HT-29 (cell line): ENCODE results near the gene PTPRJ. TPM values are rescaled to one million over a fixed set of nuclear protein-coding genes. Genes with fewer than 3 reads are reported as not detected.
"Not testable (repeated sequence)": the region's sequence is repeated elsewhere in the genome, so short reads cannot be mapped to it uniquely, and the experiment has no call there.

Source experiments
- DNase-seq: peaks from one replicate; pipeline ENCODE4 v3.0.0-alpha.2; 2015; ENCODE audit warnings: low spot score
- total RNA-seq: library from RNA; depleted of rRNA; stranded (reverse); fragments of >200 nt; shearing (Covaris generic); gene quantifications from 2 replicates; pipeline ENCODE4 v1.2.3, GENCODE V29; 2014

Gene PTPRJ
- total RNA-seq, 1 experiment from 2014 or later = 11.6 TPM

DNA sequence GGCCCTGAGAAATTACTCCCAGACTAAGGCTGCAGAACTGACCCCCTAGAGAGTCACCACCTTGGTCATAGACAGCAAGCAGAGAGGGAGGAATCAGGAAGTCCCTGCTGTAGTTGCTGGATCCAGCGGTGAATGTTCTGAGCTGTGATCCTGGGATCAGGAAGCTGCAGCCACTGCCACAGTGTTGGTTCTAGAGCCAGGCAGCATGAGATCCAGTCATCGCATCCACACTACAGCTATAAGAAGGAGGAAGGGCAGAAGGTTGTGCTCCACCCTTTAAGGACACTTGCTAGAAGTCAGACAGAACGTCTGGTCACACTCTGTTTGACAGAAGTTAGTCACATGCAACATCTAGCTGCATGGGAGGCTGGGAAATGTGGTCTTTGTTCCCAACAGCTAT lies 131.5 kb downstream of the PTPRJ start:
- DNase-seq = no peak

DNA sequence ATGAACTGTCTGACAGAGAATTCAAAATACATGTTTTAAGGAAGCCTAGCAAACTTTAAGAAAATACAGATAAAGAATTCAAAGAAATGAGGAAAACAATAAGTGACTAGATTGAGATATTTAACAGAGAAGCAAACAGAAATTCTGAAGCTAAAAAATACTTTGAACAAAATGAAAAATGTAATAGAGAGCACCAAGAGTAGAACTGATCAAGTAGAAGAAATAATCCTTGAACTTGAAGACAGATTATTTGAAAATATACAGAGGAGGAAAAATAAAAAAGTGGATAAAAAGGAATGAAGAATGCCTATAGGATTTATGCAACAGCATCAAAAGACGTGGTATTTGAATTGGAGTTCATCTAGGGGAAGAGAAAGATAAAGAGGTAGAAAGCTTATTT lies 134.4 kb downstream of the PTPRJ start:
- no peak for DNase-seq

DNA sequence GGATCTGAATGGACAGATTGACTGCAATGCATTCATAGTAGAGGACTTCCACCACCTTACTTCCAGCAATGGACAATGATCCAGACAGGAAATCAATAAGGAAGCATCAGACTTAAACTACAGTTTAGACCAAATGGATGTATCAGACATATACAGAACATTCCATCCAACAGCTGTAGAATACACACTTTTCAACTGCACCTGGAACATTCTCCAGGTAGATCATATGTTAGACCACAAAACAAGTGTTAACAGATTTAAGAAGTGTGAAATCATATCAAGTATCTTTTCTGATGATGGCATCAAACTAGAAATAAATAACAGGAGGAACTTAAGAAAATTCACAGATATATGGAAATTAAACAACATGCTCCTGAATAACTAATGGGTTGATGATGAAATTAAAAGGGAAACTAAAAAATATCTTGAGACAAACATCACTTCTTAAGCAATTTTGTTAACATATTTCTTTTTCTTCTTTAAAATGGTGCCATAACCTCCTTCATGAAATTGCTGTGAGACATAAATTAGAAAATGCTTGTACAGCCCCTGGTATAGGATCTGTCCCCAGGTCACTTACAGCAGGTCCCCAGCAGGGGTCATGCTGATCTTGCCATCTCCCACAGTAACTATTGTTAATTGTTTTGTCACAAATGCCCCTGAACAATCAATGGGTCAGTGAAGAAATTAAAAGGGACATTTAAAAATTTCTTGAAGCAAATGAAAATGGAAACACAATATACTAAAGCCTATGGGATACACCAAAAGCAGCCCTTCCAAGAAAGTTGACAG lies 136.3 kb downstream of the PTPRJ start:
- DNase-seq = peak; percentile 45

DNA sequence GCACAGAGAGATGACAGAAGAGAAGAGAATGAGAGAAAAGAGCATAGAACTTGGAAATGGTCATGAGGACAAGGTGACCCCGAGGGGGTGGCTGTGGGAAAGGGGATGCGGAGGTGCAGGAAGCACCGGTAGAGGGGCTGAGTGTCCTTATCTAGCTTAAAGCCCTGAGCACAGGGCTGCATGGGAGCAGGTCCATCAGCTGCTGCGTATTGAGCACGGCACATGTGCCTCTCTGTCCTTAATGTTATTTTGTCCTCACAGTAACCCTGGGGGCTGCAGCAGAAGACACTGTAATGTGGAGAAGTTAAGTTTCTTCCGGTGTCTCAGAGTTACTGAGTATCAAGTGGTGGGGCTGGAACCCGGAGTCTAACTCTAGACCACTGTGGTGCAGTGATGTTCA lies 141.9 kb downstream of the PTPRJ start:
- DNase-seq = no peak

DNA sequence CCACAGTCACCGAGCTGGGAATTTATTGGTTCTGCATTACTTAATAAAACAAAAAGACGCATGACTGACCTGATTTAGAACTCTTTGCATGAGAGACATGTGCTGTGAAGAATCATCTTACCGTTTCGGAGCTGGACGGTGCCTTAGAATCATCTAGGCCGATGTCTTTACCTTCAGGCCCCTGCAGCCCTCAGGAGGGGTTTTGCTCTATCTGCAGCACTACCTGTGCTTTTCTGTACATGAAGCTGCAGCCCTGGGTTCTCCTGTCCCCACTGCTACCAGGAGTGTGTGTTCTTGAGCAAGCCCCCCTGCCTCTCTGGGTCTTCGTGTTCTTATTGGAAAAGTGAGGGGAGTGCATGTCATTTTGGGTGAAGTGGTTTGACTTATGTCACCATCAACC lies 142.3 kb downstream of the PTPRJ start:
- DNase-seq = no peak

DNA sequence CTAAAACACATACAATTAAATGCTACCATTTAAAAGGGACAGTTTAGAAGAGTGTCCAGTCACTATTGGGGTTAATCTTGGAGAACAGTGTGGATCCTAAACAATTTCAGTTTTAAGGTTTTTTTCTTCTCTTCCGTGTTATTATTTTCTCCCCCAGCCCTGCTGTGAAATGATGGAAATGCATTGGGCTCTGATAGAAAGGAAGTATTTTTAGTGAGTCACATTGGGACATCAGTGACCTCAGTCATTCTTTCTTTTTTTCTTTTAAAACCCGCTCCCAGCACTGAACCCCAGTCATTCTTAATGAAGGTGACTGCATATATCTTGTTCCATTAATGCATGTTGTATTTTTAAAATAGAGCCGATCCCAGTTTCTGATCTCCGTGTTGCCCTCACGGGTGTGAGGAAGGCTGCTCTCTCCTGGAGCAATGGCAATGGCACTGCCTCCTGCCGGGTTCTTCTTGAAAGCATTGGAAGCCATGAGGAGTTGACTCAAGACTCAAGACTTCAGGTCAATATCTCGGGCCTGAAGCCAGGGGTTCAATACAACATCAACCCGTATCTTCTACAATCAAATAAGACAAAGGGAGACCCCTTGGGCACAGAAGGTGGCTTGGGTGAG lies 143.0 kb downstream of the PTPRJ start:
- no peak for DNase-seq

DNA sequence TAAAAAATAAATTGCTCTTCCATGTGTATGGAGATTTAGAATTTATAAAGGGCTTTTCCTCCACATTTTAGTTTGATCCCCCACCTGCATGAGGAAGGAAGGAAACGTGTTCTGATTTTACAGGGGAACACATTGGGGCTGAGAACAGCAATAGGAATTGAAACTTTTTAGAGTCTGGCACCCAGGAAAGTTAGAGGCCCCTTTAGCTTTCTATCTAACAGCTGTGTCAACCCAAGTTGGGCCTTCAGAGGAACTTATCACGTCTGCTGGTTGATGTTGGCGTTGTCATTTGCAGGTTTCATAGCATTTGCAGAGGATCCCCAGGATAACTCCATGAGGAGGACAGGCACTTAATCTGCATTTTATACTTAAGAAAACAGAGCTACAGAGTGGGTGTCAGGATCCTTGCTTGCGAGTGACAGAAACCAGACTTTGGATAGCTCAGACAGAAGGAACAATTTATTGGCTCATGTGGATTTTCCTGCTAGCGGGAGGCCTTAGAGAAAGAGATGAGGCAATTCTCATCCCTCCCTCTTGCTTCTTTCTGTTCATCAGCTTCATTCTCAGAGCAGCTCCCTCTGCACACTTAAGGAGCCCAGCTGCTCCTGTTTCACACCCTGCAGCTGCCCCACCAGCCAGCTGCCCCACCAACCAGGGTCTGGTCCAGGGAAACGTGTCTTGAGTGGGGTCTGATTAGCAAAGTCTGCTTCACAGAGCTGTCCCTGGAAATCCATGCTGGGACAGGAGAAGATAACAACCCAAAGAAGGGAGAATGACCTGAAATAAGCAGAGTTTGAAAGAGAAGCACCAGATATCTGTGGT lies 143.8 kb downstream of the PTPRJ start:
- no peak for DNase-seq

DNA sequence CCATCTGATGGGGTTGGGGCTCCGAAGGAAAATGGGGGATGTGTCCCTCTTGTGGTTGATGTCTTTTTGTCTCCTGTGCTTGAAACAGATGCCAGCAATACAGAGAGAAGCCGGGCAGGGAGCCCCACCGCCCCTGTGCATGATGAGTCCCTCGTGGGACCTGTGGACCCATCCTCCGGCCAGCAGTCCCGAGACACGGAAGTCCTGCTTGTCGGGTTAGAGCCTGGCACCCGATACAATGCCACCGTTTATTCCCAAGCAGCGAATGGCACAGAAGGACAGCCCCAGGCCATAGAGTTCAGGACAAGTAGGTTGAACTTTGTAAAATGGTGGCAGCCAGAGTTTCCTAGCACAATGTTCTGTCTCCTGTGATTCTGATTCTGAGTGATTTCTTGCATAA lies 144.5 kb downstream of the PTPRJ start:
- DNase-seq = no peak

DNA sequence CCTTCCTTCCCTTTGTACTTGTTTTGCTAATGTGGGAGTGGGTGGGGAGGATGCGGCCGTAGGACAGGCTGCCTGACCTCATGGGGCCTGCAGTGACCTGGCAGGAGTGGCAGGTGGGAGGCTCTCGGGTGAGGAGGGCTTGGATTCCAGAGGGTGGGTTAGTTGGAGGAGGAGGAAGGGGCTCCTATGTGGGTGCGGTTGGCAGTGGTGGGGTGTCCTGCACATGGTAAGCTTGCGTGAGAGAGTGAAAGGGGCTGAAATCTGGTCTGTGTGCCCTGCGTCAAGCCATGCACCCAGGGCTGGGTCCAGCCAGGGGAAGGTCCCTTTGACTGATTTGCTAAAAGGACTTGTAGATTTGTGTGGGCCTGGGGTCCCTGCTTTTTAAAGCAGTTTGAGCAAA lies 145.5 kb downstream of the PTPRJ start:
- DNase-seq = no peak

DNA sequence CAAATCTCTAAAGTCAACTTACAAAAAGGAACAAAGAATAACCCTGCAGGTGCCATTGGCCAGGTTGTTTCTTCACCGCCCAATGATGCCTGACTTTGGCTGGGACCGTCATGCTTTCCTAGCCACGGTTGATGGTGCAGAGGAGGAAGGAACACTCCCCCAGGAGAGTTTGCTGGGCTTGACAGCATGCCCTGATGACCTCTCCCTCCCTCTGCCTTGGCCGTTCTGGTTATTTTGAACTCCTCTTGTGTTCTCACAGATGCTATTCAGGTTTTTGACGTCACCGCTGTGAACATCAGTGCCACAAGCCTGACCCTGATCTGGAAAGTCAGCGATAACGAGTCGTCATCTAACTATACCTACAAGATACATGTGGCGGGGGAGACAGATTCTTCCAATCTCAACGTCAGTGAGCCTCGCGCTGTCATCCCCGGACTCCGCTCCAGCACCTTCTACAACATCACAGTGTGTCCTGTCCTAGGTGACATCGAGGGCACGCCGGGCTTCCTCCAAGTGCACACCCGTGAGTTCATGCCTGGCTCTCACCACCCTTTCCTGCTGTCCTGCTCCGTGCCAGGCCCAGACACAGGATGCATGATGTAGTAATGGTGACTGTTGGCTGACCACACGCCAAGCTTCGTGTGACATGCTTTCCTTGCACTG lies 147.3 kb downstream of the PTPRJ start:
- DNase-seq = no peak

DNA sequence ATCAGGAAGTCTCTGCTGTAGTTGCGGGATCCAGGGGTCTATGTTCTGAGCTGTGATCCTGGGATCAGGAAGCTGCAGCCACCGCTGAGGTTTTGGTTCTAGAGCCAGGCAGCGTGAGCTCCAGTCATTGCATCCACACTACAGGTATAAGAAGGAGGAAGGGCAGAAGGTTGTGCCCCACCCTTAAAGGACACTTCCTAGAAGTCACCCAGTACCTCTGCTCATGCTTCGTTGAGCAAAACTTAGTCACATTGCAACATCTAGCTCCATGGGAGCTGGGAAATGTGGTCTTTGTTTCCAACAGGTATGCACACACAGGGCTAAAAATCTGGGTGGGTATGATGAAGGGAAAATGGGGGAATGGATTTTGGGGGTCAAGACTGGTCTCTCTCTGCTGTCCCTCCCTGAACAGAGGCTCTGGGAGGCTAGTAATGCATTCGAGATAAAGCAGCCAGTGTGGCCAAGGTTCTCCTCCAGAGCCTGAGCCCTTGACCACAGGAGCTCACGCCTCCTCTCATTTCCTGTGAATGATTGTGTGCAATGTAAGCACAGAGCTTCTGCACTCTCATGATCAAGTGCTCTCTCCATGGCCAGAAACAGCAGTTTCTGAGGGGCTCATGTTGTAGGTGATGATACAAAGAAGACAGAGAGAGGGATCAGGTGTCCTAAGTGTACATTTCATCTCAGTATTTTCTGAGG lies 149.5 kb downstream of the PTPRJ start:
- no peak for DNase-seq

DNA sequence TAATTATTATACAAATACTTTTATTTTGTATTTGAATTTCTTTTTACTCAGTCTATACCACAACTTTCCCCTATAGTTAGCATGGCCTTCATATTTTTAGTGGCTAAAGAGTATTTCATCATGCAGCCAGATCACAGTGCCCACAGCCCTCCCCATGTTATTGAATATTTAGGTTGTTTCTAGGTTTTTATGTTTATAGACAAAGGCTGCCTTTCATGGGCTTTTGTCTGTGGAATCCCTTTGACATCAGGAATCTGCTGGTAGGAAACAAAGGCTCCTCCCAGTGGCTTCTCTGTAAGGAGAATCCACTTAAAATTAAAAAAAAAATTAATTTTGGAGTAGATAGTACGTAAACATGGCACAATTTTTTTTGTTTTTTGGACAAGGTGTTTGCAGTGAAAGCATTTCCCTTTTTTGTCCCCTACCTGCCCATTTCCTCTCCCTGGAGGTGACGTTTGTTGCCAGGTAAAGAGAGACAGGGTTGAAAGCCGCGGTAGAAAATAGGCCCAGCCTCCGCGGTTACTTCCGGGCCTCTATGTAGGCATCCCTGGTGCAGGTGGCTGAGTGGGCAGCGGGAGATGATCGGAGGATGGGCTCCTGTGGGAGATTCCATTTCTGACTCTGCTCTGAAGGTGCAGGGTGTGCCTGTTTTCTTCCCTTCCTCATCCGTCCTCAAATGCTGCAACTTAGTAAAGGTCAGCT lies 154.0 kb downstream of the PTPRJ start:
- DNase-seq = no peak

DNA sequence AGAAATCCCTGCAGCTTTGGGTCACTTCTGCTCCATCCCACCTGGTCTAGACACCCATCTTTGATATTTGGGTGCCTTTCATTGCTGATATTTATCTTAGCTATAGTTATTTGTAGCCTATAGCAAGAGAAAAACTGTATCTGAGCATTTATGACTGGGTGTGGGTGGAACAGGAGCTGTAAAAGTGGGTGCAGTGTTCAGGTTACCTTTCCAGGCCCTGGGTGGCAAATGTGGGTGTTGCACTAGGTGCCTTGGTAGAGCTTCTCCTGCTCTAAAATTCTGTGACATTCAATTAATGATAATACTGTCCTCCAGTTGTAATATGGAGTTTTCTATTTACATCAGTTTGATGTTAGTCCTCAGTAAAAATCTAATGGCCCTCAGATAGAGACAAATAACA lies 157.9 kb downstream of the PTPRJ start:
- DNase-seq = no peak

DNA sequence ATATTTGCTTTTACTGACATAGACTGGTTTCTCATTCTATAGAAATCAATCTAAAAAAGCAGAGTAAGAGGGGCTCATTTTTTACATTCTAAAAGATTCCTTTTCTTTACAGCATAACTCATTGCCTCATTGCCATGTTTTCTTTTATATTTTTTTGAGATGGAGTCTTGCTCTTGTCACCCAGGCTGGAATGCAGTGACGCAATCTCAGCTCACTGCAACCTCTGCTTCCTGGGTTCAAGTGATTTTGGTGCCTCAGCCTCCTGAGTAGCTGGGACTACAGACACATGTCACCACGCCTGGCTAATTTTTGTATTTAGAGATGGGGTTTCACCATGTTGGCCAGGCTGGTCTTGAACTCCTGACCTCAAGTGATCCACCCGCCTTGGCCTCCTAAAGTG lies 159.5 kb downstream of the PTPRJ start:
- DNase-seq = not testable (repeated sequence)

DNA sequence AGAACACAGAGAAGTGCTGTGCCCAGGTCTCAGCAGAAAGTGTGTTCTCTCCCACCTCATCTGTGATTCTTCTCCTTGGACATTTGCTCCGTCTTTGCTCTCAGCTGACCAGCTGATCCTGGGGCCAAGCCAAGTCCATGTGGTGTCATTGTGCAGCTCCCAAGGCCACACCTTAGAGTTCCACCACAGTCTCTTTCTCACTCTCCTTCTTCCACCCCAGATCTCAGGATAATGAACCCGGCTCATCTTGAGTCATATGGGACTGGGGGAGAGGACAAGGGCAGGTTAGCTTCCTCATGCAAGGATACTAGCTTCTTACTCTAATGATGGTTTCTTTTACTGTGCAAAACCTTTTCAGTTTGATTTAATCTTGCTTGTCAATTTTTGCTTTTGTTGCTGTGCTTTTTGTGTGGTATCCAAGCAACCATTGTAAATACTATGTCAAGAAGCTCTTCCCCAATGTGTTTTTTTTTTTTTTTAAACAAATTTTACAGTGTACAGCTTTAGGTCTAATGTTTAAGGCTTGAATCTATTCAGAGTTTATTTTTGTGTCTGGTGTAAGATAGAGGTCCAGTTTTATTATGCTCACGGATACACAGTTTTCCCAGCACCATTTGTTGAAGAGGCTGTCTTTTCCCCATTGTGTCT lies 161.2 kb downstream of the PTPRJ start:
- DNase-seq = peak; percentile 27

DNA sequence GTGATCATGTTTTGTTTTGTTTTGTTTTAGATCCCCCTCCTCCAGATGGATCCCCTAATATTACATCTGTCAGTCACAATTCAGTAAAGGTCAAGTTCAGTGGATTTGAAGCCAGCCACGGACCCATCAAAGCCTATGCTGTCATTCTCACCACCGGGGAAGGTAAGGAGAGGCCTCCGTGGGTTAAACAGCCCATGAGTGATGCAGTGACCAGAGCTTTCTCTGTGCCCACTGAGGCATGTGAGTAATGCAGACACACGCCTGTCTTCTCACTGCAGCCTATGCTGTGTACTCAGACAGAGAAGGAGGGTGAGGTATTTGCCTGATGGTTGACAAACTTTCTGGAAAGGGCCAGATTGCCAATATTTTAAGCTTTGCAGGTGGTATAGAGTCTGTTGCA lies 162.5 kb downstream of the PTPRJ start:
- no peak for DNase-seq

DNA sequence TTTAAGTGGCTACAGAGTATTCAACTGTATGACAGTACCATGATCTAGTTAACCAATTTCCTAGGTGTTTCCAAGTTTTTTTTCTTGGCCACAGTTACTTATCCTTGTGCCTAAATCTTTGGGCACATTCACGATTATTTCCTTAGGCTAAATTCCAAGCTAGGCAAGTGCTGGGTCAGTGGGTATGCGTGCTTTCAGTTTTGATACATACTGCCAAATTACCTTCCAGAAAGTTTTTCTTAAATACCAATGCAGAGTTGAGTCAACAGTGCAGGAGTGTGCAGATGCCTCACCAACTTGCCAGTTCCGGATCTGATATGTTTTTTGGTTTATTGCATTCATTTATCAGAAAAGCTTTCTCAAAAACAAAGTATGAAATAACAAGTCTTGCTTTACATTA lies 168.4 kb downstream of the PTPRJ start:
- no peak for DNase-seq

DNA sequence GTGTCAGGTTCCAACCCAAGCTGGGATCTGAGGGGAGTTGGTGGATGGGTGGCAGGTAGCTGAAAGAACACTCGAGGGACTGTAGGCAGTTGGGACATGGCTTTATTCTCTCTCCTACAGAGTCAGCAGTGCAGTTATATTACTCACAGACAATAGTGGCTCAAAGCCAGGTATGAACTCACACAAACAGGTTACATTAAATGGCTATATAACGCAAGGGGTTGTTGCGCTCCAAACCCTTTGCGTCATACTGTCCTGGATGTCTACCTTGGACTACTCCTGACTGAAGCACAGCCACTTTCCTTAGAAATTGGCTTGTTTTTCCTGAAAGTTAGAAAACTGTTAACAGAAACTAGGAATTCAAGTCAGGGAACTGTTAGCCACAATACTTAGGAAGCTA lies 169.9 kb downstream of the PTPRJ start:
- DNase-seq = no peak

DNA sequence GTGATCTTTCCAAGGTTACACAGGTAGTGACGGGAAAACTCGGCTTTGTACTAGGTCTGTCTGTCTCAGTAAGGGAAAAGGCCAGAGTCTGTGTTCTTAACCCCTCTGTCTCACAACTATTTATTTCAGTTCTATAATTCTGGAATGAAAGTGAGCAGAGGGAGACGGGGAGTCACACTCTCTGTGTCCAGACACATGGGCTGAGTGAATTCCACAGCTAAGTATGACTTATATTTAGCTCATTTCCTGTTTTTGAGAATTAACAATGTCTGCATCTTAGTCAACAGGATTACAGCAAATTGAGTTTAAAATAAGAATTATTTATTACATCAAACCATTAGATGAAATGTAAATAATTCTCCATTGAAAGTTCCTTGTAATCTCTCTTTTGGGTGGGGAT lies 173.8 kb downstream of the PTPRJ start:
- no peak for DNase-seq
